ENCODE measurements around the gene FAM174B.

FAM174B gene

GRCh38 chr15:92611995-92612745, 43.4 kb downstream of the FAM174B start:
- no peak overlapping the region for H3K27ac ChIP-seq (replicated peaks)
- TF ChIP-seq GABPA (IDR thresholded peaks at IDR 0.05; ENCODE audit: low read depth) (no peak), POLR2AphosphoS5 (IDR thresholded peaks at IDR 0.05; ENCODE audit: low read depth) (no peak), CTCF (IDR thresholded peaks at IDR 0.05; ENCODE audit: insufficient read depth, low read length) (no peak)
- H3K27me3 ChIP-seq (ENCODE audit: insufficient read depth, poor library complexity, severe bottlenecking), result no peaks in the 10 kb centered on the region
- no peak overlapping the region for H3K4me3 ChIP-seq (replicated peaks; ENCODE audit: insufficient read depth, low read length)
- DNase-seq (ENCODE audit: low read depth in 1 of 2, low spot score in 1 of 2), result no peak

GRCh38 chr15:92611150-92611549, 44.4 kb downstream of the FAM174B start:
- no peak for TF ChIP-seq SPI1 (IDR thresholded peaks at IDR 0.05; ENCODE audit: borderline replicate concordance, low read depth)
- TF ChIP-seq REST (IDR thresholded peaks at IDR 0.05; ENCODE audit: insufficient replicate concordance, low read depth), result no peak
- no peak for TF ChIP-seq GABPA (IDR thresholded peaks at IDR 0.05; ENCODE audit: low read depth)
- TF ChIP-seq POLR2AphosphoS5 (IDR thresholded peaks at IDR 0.05; ENCODE audit: low read depth), result no peak
- no peak for TF ChIP-seq CTCF (IDR thresholded peaks at IDR 0.05; ENCODE audit: insufficient read depth, low read length)
- Histone ChIP-seq H3K27me3 (ENCODE audit: insufficient read depth, poor library complexity, severe bottlenecking) (no peaks in the 10 kb centered on the region), H3K27ac (replicated peaks) (no peak overlapping the region), H3K4me3 (replicated peaks; ENCODE audit: insufficient read depth, low read length) (no peak overlapping the region)
- DNase-seq (ENCODE audit: low read depth in 1 of 2, low spot score in 1 of 2), result no peak

GRCh38 chr15:92610101-92610520, 45.5 kb downstream of the FAM174B start:
- TF ChIP-seq CTCF (IDR thresholded peaks at IDR 0.05; ENCODE audit: insufficient read depth, low read length), result no peak
- no peak for TF ChIP-seq POLR2AphosphoS5 (IDR thresholded peaks at IDR 0.05; ENCODE audit: low read depth)
- no peak for TF ChIP-seq SPI1 (IDR thresholded peaks at IDR 0.05; ENCODE audit: borderline replicate concordance, low read depth)
- no peak for TF ChIP-seq GABPA (IDR thresholded peaks at IDR 0.05; ENCODE audit: low read depth)
- no peak for TF ChIP-seq REST (IDR thresholded peaks at IDR 0.05; ENCODE audit: insufficient replicate concordance, low read depth)
- Histone ChIP-seq H3K27me3 (ENCODE audit: insufficient read depth, poor library complexity, severe bottlenecking) (no peaks in the 10 kb centered on the region), H3K27ac (replicated peaks) (no peak overlapping the region), H3K4me3 (replicated peaks; ENCODE audit: insufficient read depth, low read length) (no peak overlapping the region)
- no peak for DNase-seq (ENCODE audit: low read depth in 1 of 2, low spot score in 1 of 2)

Measured in HL-60 (cell line).